Astrocyte (in vitro differentiated cells and primary cell): ENCODE results near the gene NAA11.

Experiments used
- EZH2 ChIP-seq: IDR thresholded peaks from 2 replicates; pipeline ENCODE4 v1.6.1; 2012; ENCODE audit warnings: mild to moderate bottlenecking, low read length, inconsistent platforms; ENCODE audit not compliant: insufficient read depth
- TF ChIP-seq, protein P1 (sequence below): IDR thresholded peaks from 2 replicates; pipeline ENCODE4 v1.5.1; 2011; ENCODE audit warnings: low read depth, mild to moderate bottlenecking, inconsistent platforms, low read length, moderate library complexity; ENCODE audit not compliant: insufficient read depth

DNA sequence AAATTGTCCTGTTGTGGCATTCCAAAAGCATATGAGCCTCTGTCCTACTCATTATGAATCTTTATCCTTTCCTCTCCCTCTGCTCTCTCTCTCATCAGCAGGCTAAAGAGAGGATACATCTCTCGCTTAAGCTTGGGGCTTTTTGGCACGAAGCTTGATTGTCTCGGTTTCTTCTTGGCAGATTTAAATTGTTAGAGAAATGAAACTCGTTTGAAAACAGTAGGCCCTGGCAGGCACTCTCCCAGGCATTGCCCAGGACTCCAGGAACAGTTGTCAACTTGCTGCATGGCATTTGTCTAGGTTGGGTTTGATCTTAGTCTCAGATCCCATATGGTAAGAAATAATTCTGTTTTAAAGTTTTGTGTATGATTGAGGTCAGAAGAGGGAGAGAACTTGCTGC is 35.5 kb downstream of the NAA11 start:
- TF ChIP-seq, protein P1, sequence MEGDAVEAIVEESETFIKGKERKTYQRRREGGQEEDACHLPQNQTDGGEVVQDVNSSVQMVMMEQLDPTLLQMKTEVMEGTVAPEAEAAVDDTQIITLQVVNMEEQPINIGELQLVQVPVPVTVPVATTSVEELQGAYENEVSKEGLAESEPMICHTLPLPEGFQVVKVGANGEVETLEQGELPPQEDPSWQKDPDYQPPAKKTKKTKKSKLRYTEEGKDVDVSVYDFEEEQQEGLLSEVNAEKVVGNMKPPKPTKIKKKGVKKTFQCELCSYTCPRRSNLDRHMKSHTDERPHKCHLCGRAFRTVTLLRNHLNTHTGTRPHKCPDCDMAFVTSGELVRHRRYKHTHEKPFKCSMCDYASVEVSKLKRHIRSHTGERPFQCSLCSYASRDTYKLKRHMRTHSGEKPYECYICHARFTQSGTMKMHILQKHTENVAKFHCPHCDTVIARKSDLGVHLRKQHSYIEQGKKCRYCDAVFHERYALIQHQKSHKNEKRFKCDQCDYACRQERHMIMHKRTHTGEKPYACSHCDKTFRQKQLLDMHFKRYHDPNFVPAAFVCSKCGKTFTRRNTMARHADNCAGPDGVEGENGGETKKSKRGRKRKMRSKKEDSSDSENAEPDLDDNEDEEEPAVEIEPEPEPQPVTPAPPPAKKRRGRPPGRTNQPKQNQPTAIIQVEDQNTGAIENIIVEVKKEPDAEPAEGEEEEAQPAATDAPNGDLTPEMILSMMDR: no peak
- TF ChIP-seq EZH2: no peak
